ENCODE data around the gene GCSAM.

GCSAM gene, protein sequence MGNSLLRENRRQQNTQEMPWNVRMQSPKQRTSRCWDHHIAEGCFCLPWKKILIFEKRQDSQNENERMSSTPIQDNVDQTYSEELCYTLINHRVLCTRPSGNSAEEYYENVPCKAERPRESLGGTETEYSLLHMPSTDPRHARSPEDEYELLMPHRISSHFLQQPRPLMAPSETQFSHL

GRCh38 chr3:112132975-112133448 is at the start of gene GCSAM:
Gene GCSAM (minus strand): TSS chr3:112133248. CDS start chr3:112133120, 128 bp downstream.
- peak; percentile 88 for DNase-seq

- no peak for DNase-seq
Measured at GRCh38 chr3:112175646-112176045, 42.6 kb upstream of the GCSAM start.

GRCh38 chr3:112175037-112175436 is 42.0 kb upstream of the GCSAM start:
- no peak for DNase-seq

GRCh38 chr3:112171144-112171543 is 38.1 kb upstream of the GCSAM start:
- no peak for DNase-seq

GRCh38 chr3:112170046-112170445 is 37.0 kb upstream of the GCSAM start:
- no peak for DNase-seq

DNA sequence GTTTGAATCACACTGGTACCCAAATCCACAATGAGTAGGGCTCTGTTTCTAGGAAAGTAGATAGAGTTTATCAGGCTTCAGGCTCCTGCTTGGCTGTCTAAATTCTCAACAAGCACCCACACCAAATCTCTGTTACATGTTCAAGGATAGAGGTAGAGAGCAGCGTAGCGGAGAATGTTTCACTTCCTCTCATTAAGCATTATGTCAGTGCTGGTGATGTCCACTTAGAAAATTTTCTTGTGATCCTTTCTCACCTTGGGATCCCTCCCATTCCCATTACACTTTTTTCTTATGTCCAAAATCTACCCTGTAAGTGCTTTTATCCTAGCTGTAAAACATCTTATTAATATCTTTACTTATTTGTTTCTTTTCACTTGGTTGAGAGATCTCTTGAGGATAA is 34.7 kb upstream of the GCSAM start:
- DNase-seq, result no peak

- no peak for DNase-seq
Measured at GRCh38 chr3:112149136-112149535, 16.1 kb upstream of the GCSAM start.

GRCh38 chr3:112143689-112144088 is 10.6 kb upstream of the GCSAM start:
- DNase-seq, result no peak

- DNase-seq, result no peak
Measured at GRCh38 chr3:112143251-112143650, 10.2 kb upstream of the GCSAM start.

GRCh38 chr3:112141293-112141692 is 8.2 kb upstream of the GCSAM start:
- DNase-seq, result no peak

DNA sequence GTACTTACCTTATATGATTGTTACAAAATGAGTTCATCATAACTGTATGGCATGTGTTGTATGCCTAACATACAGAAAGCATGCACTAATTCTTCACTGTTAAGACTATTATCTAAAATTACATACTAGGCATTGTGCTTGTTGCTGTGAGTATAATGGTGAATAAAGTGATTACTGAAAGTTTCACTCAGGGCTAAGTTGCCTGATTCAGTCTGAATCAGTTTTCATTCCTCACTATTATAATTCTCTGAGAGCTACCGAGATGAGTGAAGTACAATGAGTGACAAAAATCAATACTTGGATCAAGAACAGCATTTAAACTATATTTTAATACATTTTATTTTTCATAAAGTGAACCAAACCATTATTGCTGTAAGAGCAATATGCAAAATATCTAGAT is 7.5 kb upstream of the GCSAM start:
- no peak for DNase-seq

DNA sequence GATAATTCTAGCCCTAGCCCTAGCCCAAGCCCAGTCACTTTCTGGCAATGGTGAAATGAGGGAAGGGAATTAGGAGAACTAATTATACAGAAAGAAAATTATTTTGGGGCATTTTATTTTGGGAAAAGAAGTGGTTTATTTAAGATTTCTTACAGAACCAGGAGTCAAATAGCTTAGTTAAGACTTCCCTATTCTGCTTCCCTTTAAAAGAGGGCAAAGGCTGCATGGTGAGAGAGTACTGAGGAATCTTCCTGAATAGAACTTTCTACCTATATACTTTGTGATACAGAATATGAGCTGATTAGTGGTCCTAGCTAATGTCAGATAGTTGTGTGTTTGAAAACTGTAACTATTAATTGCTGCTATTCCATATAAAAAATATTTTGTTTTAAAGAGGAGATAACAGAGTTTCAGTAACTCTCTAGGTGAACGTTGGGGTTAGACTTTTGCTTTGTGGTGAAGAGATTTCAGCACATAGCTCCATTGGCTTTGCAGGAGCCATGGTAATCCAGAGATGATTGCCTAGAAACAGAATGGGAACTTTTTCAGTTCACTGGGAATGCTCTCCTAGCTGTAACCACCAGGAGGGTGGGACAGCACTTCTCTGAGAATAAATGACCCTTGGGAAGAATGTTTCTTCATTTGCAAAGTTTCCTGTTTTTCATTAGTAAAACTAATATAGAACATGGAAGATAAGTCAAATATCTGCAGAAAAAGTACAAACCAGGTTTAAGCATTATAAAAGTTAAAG is 5.3 kb upstream of the GCSAM start:
- DNase-seq, result no peak

GRCh38 chr3:112137781-112138180 is 4.7 kb upstream of the GCSAM start:
- no peak for DNase-seq

GRCh38 chr3:112136959-112137693 is 4.1 kb upstream of the GCSAM start:
- peak; percentile 66 for DNase-seq

DNA sequence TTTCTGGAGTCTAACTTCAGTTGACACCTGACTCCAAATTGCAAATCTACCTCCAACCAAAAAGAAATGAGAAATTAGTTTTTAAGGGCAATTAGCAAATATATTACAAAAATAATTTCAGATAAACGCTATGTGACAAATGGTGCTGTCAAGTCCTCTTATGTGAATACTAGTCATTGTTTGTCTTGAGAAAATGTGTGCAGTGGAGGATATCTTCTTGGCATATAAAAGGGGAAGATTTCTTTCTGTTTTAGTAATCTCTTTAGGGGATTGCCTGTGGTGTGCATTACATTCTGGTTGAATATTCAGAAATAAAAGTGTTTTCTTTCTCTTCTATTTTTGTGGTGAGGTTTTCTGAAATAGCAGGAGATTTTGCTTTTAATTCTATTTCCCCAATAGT is 3.0 kb upstream of the GCSAM start:
- no peak for DNase-seq

GRCh38 chr3:112134335-112135124 is 1.5 kb upstream of the GCSAM start:
- peak; percentile 75 for DNase-seq

- DNase-seq, result no peak
Measured at GRCh38 chr3:112133626-112134334, 732 bp upstream of the GCSAM start.

DNA sequence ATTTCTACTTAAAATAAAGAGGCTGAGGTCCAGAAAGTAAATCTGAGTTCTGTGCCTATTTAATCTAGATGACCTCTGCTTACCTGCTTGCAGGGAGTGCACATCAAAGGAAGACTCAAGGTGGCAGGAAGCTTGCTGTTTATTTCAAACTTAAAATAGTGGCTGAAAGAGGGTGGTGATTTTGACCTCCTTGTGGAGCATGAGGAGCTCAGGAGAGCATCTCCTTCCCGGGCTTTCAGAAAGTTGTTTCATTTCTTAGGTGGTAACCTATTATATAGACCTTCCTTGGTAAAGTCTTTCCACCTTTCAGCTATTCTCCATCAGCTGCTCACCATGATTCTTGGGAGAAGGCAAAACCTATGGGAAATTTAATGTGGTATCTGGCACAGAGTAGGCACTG is 494 bp downstream of the GCSAM start:
- DNase-seq, result peak; percentile 36

- DNase-seq, result no peak
Measured at GRCh38 chr3:112132088-112132487, 960 bp downstream of the GCSAM start.

DNA sequence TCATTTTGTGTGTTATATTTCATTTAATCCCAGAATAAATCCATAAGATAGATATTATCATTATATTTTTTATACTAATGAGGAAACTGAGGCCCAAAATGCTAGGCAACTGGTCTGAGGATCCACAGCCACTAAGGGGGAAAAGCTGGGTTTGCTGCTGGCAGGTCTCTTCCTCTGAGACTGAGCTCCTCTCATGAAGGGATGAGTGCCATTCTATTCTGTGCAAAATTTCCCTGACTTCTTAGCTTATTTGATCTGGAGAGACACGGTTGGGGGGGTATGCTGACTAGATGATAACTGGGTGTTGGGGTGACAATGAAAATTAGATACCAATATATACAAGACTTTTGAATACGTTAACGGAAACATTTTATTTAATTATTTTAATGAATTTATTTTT is 1.9 kb downstream of the GCSAM start:
- peak; percentile 19 for DNase-seq

GRCh38 chr3:112130638-112130993 is 2.4 kb downstream of the GCSAM start:
- DNase-seq, result no peak

DNA sequence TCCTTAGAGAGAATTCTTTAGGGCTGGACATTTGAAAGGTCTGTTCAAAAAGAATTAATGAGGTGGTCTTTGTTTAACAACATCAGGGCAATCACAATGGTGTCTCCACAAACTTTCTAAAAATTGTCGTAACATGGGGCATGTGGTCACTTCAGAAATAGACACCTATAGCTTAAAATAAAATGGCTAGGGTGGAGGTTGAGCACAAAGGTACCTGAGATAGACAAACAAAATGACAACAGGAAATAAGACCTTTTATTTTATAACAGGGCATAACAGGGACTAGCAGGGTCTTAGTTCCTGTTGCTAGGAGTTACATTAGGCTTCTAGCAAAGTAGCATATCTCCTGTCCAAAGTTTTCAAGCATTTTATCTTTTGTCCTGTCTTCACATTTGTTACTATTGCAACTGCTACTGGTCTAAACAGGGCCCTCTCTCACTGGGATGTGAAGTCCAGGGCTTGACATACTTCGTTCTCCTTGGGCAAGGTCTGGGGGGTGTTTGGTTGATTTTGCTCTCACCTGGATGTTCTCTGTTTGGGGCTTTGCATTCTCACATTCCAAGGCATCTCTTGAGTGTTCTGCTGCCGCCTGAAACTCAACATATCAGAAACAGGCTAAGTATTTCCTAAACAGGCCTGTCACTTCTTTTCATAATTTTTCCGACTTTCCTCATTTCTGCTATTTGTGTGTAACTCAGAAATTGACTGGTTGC is 3.0 kb downstream of the GCSAM start:
- no peak for DNase-seq
